ENCODE data around the gene SPX.

Gene SPX

DNA sequence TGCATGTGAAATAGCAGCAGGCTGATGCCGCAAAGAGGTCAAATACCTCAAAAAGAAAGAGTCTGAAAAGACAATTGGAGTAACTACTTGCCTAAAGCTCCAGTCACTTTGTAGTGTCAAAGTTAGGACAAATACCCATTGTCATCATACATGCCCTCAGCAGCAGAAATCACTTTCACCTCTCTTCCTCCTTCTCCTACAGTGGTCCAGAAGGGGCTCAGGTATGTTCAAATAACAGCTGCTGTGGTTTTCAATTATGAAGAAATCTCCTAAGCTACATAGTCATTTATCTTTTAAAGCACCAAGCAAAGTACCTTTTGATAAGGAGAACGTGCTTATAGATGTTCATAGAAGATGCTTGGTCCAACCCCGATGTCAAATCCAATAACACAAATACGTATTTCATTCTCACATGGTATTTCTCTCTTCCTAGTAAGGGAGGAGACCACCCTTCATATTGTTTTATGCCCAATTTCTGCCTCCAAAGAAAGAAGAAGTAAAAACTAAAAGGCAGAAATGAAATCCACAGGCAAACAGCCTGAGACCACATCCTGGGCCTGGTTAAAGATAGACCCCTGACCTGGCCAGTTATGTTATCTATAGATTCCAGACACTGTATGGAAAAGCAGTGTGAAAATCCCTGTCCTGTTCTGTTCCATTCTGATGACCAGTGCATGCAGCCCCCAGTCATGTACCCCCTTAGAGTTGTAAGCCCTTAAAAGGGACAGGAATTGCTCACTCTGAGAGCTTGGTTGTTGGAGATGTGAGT lies 54.8 kb downstream of the SPX start:
- no peak for TF ChIP-seq SUZ12 (IDR thresholded peaks at IDR 0.05; ENCODE audit: extremely low read depth, insufficient read depth, insufficient read length)
- TF ChIP-seq ZNF274 (IDR thresholded peaks at IDR 0.05; ENCODE audit: low read depth, low read length) = no peak
- TF ChIP-seq YY1 (IDR thresholded peaks at IDR 0.05; ENCODE audit: insufficient read depth, insufficient read length) = no peak
- H3K36me3 ChIP-seq (ENCODE audit: insufficient read depth, insufficient read length, low read length) = no peaks in the 10 kb centered on the region
- H3K4me1 ChIP-seq (ENCODE audit: insufficient read depth, insufficient read length) = no peaks in the 10 kb centered on the region
- no peaks in the 10 kb centered on the region for H3K9me3 ChIP-seq (ENCODE audit: insufficient read depth, low read length)
- H3K9ac ChIP-seq (ENCODE audit: insufficient read length, low read depth) = no peak overlapping the region
- DNase-seq (ENCODE audit: low read depth, low spot score) = no peak
- H3K27me3 ChIP-seq (ENCODE audit: insufficient read depth, insufficient read length) = no peaks in the 10 kb centered on the region
- no peak overlapping the region for H3K4me3 ChIP-seq (ENCODE audit: insufficient read length, low read depth)
